ENCODE results near the gene MLYCD.

The MLYCD gene

DNA sequence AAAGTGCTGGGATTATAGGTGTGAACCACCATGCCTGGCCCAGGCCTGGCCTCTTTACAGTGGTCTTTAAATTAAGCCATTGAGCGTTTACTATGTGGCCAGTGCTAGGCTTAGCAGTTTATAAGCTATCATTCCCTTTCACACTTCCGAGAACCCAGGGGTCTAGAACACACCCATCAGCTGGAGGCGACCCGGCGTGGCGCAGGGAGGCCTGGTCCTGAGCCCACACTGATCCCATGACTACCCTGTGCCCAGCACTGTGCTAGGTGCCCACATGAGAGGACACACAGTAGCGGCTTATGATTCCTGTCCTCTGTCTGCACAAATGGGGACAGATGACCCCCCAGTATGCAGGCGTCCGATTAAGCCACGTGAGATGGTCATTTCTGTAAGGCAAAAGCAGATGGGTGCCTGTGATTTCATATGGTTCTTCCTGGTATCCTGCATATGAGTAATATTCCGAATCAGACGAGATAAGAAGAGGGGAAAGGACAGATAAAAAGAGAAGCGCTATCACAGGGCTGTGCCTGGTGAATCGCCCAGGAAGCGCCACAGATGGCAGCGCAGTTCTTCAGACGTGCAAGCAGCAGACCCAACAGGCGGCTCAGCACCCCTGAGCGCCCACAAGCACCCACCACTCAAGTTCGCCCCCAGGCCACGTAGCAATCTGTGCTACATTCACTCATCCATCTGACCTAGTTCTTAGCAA is 59.4 kb downstream of the MLYCD start:
- H3K36me3 ChIP-seq (ENCODE audit: insufficient read depth): no peaks in the 10 kb centered on the region
- H3K4me1 ChIP-seq (ENCODE audit: low read depth, poor library complexity, severe bottlenecking): peaks cover 8% of the 10 kb centered on the region
- H3K9ac ChIP-seq: no peak overlapping the region
- TF ChIP-seq, protein P1, sequence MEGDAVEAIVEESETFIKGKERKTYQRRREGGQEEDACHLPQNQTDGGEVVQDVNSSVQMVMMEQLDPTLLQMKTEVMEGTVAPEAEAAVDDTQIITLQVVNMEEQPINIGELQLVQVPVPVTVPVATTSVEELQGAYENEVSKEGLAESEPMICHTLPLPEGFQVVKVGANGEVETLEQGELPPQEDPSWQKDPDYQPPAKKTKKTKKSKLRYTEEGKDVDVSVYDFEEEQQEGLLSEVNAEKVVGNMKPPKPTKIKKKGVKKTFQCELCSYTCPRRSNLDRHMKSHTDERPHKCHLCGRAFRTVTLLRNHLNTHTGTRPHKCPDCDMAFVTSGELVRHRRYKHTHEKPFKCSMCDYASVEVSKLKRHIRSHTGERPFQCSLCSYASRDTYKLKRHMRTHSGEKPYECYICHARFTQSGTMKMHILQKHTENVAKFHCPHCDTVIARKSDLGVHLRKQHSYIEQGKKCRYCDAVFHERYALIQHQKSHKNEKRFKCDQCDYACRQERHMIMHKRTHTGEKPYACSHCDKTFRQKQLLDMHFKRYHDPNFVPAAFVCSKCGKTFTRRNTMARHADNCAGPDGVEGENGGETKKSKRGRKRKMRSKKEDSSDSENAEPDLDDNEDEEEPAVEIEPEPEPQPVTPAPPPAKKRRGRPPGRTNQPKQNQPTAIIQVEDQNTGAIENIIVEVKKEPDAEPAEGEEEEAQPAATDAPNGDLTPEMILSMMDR (conservative IDR thresholded peaks at IDR 0.05; ENCODE audit: low read depth, low read length): no peak
- H4K20me1 ChIP-seq (ENCODE audit: insufficient read depth): no peaks in the 10 kb centered on the region
- H3K4me2 ChIP-seq: no peak overlapping the region
- H3K4me3 ChIP-seq (IDR thresholded peaks at IDR 0.05; ENCODE audit: insufficient read depth, low read depth, low read length): no peak overlapping the region
- H3K27ac ChIP-seq: no peak overlapping the region
- no peak overlapping the region for H2AFZ ChIP-seq (ENCODE audit: low read depth)
- no peaks in the 10 kb centered on the region for H3K79me2 ChIP-seq (ENCODE audit: insufficient read depth, low read depth)
- no peaks in the 10 kb centered on the region for H3K27me3 ChIP-seq (ENCODE audit: insufficient read depth, low read depth)

DNA sequence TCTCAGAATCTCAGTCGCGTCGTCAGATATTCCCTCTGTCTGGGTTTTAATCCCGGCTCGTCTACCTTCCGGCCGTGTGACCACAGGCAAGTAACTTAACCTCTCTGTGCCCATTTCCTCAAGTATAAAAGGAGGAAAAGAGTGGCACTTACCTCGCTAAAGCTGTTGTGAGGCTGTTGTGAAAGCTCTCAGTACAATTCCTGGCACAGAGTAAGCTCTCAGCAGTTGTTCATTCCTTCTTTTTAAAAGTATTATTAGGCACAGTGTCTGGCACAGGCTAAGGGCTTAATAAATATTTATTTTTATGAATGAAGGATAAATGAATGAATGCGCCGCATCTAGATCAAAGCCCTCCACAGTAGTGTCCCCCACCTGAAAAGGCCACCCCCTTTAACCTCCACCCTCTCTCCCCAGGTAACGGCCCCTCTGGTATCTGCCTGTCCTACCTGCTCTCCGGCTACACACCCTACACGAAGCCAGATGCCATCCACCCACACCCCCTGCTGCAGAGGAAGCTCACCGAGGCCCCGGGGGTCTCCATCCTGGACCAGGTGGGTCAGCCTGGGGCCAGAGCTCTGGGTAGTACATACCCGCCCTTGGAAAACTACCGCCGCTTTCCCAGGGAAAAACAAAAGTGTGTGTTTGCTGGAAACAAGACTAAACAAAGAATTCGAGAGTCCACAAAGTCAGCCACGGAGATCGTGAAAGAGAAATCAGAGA is 60.1 kb downstream of the MLYCD start:
- TF ChIP-seq, protein P1 (conservative IDR thresholded peaks at IDR 0.05; ENCODE audit: low read depth, low read length): no peak
- Histone ChIP-seq H3K4me1 (ENCODE audit: low read depth, poor library complexity, severe bottlenecking) (peaks cover 8% of the 10 kb centered on the region), H3K36me3 (ENCODE audit: insufficient read depth) (no peaks in the 10 kb centered on the region), H2AFZ (ENCODE audit: low read depth) (no peak overlapping the region), H3K27me3 (ENCODE audit: insufficient read depth, low read depth) (no peaks in the 10 kb centered on the region), H4K20me1 (ENCODE audit: insufficient read depth) (no peaks in the 10 kb centered on the region), H3K27ac (no peak overlapping the region), H3K9ac (no peak overlapping the region), H3K4me3 (IDR thresholded peaks at IDR 0.05; ENCODE audit: insufficient read depth, low read depth, low read length) (no peak overlapping the region), H3K79me2 (ENCODE audit: insufficient read depth, low read depth) (no peaks in the 10 kb centered on the region), H3K4me2 (no peak overlapping the region)

GRCh38 chr16:83959656-83960434 is 60.9 kb downstream of the MLYCD start:
- H3K27ac ChIP-seq: no peak overlapping the region
- no peaks in the 10 kb centered on the region for H3K27me3 ChIP-seq (ENCODE audit: insufficient read depth, low read depth)
- no peak overlapping the region for H2AFZ ChIP-seq (ENCODE audit: low read depth)
- peaks cover under 1% of the 10 kb centered on the region for H3K4me1 ChIP-seq (ENCODE audit: low read depth, poor library complexity, severe bottlenecking)
- no peaks in the 10 kb centered on the region for H3K79me2 ChIP-seq (ENCODE audit: insufficient read depth, low read depth)
- no peak overlapping the region for H3K9ac ChIP-seq
- TF ChIP-seq, protein P1 (conservative IDR thresholded peaks at IDR 0.05; ENCODE audit: low read depth, low read length): no peak
- H3K36me3 ChIP-seq (ENCODE audit: insufficient read depth): no peaks in the 10 kb centered on the region
- no peak overlapping the region for H3K4me2 ChIP-seq
- no peaks in the 10 kb centered on the region for H4K20me1 ChIP-seq (ENCODE audit: insufficient read depth)
- no peak overlapping the region for H3K4me3 ChIP-seq (IDR thresholded peaks at IDR 0.05; ENCODE audit: insufficient read depth, low read depth, low read length)

GRCh38 chr16:83960521-83961249 is 61.8 kb downstream of the MLYCD start:
- Histone ChIP-seq H3K27me3 (ENCODE audit: insufficient read depth, low read depth) (no peaks in the 10 kb centered on the region), H3K27ac (no peak overlapping the region), H3K4me2 (no peak overlapping the region), H3K36me3 (ENCODE audit: insufficient read depth) (no peaks in the 10 kb centered on the region), H3K79me2 (ENCODE audit: insufficient read depth, low read depth) (no peaks in the 10 kb centered on the region), H2AFZ (ENCODE audit: low read depth) (no peak overlapping the region), H3K4me1 (ENCODE audit: low read depth, poor library complexity, severe bottlenecking) (no peaks in the 10 kb centered on the region), H4K20me1 (ENCODE audit: insufficient read depth) (no peaks in the 10 kb centered on the region), H3K4me3 (IDR thresholded peaks at IDR 0.05; ENCODE audit: insufficient read depth, low read depth, low read length) (no peak overlapping the region), H3K9ac (no peak overlapping the region)
- TF ChIP-seq, protein P1 (conservative IDR thresholded peaks at IDR 0.05; ENCODE audit: low read depth, low read length): no peak

Measured in KMS-11 (cell line).